Activated naive CD4-positive, alpha-beta T cell treated with anti-CD3 and anti-CD28 coated beads, Interleukin-2, amount 50 U/mL, for 72 hours (primary cell): Measurements from ENCODE around the gene KRTAP10-11. TPM values are rescaled to one million over a fixed set of nuclear protein-coding genes. Genes with fewer than 3 reads are reported as not detected.
A peak's percentile ranks its signal among the peaks of the same experiment; 100 is the strongest.
"Not testable (repeated sequence)": the region's sequence is repeated elsewhere in the genome, so short reads cannot be mapped to it uniquely, and the experiment has no call there.

Source experiments
- ATAC-seq, 2 donors: fragments of 150-1000 bp; cut with Tn5 transposase; 2 replicates each; pipeline ENCODE4 v1.10.0; 2021; ENCODE audit warnings: mild to moderate bottlenecking in 2 of 2, moderate library complexity in 2 of 2
- DNase-seq, 2 donors: peaks; one replicate each; pipeline ENCODE4 v3.0.0; 2021 to 2022; ENCODE audit warnings: low spot score in 2 of 2
- H3K27ac Mint-ChIP-seq, 2 donors: one replicate each; pipeline ENCODE4 v1.8.0; 2022; ENCODE audit warnings: mild to moderate bottlenecking in 2 of 2, mixed read lengths in 2 of 2
- H3K36me3 Mint-ChIP-seq, 2 donors: one replicate each; pipeline ENCODE4 v1.8.0; 2022; ENCODE audit warnings: mixed read lengths in 2 of 2
- H3K9me3 Mint-ChIP-seq, 2 donors: one replicate each; pipeline ENCODE4 v1.8.0; 2022; ENCODE audit warnings: mixed read lengths in 2 of 2
- total RNA-seq, 2 donors: library from RNA; stranded (reverse); gene quantifications; one replicate each; pipeline ENCODE4 v1.2.3, GENCODE V29; 2022

Gene KRTAP10-11
- total RNA-seq, 2 donors from 2014 or later = not detected

- ATAC-seq = no peak
- H3K36me3 Mint-ChIP-seq = peaks cover 14 to 31% of the 10 kb centered on the region in 2 donors
- H3K27ac Mint-ChIP-seq = no peak overlapping the region
- H3K9me3 Mint-ChIP-seq = peaks cover 14 to 15% of the 10 kb centered on the region in 2 donors
- DNase-seq = no peak
Observed at GRCh38 chr21:44648557-44649311, 2.5 kb downstream of the KRTAP10-11 start.

- Mint-ChIP-seq H3K27ac (no peak overlapping the region), H3K36me3 (peaks cover 6 to 29% of the 10 kb centered on the region in 2 donors), H3K9me3 (peaks cover 6 to 12% of the 10 kb centered on the region in 2 donors)
- ATAC-seq (no peak), DNase-seq (no peak)
Observed at GRCh38 chr21:44649521-44650100, 3.4 kb downstream of the KRTAP10-11 start.

- peaks cover 0 to 23% of the 10 kb centered on the region in 2 donors for H3K36me3 Mint-ChIP-seq
- ATAC-seq (no peak), DNase-seq (no peak)
- no peak overlapping the region for H3K27ac Mint-ChIP-seq
- peaks cover 0 to 6% of the 10 kb centered on the region in 2 donors for H3K9me3 Mint-ChIP-seq
Observed at GRCh38 chr21:44650265-44650972, 4.2 kb downstream of the KRTAP10-11 start.

- no peak for DNase-seq
- no peak overlapping the region for H3K27ac Mint-ChIP-seq
- peaks cover 4 to 26% of the 10 kb centered on the region in 2 donors for H3K36me3 Mint-ChIP-seq
- H3K9me3 Mint-ChIP-seq = peaks cover 4 to 8% of the 10 kb centered on the region in 2 donors
- ATAC-seq = no peak
Observed at GRCh38 chr21:44650973-44651675, 4.9 kb downstream of the KRTAP10-11 start.

GRCh38 chr21:44653123-44653522, 6.9 kb downstream of the KRTAP10-11 start:
- DNase-seq (no peak), ATAC-seq (no peak)
- peaks cover 19 to 25% of the 10 kb centered on the region in 2 donors for H3K9me3 Mint-ChIP-seq
- H3K36me3 Mint-ChIP-seq = peaks cover 24 to 38% of the 10 kb centered on the region in 2 donors
- no peak overlapping the region for H3K27ac Mint-ChIP-seq

GRCh38 chr21:44653656-44654575, 7.7 kb downstream of the KRTAP10-11 start:
- peak in 1 of 2 donors; percentile 13 for ATAC-seq
- H3K27ac Mint-ChIP-seq = no peak overlapping the region
- H3K9me3 Mint-ChIP-seq = peaks cover 19 to 31% of the 10 kb centered on the region in 2 donors
- peaks cover 25 to 44% of the 10 kb centered on the region in 2 donors for H3K36me3 Mint-ChIP-seq
- no peak for DNase-seq

- H3K36me3 Mint-ChIP-seq = peaks cover 25 to 46% of the 10 kb centered on the region in 2 donors
- no peak for ATAC-seq
- H3K9me3 Mint-ChIP-seq = peaks cover 19 to 35% of the 10 kb centered on the region in 2 donors
- H3K27ac Mint-ChIP-seq = no peak within 1 kb of the TSS
- no peak for DNase-seq
Observed at GRCh38 chr21:44654576-44655175, 8.5 kb downstream of the KRTAP10-11 start, which contains the start of gene KRTAP12-4. Gene KRTAP12-4, minus strand, starts transcription at chr21:44654659. Its CDS starts 45 bp downstream, at chr21:44654614.

- DNase-seq (no peak), ATAC-seq (no peak)
- H3K36me3 Mint-ChIP-seq = peaks cover 31 to 56% of the 10 kb centered on the region in 2 donors
- H3K9me3 Mint-ChIP-seq = peaks cover 19 to 46% of the 10 kb centered on the region in 2 donors
- H3K27ac Mint-ChIP-seq = peak overlapping the region; percentile 69 to 74
Observed at GRCh38 chr21:44656868-44657267, 10.7 kb downstream of the KRTAP10-11 start.

GRCh38 chr21:44657635-44658540, 11.7 kb downstream of the KRTAP10-11 start, which contains the start of gene KRTAP12-3:
Gene KRTAP12-3, plus strand, starts transcription at chr21:44657932. Its CDS starts 48 bp downstream, at chr21:44657980.
- Mint-ChIP-seq H3K27ac (peak within 1 kb of the TSS; percentile 69 to 74), H3K9me3 (peaks cover 19 to 51% of the 10 kb centered on the region in 2 donors), H3K36me3 (peaks cover 31 to 56% of the 10 kb centered on the region in 2 donors)
- ATAC-seq (peak; percentile 69 to 71), DNase-seq (no peak)

- ATAC-seq (no peak), DNase-seq (no peak)
- H3K36me3 Mint-ChIP-seq = peaks cover 31 to 55% of the 10 kb centered on the region in 2 donors
- peak overlapping the region in 1 of 2 donors; percentile 74 for H3K27ac Mint-ChIP-seq
- peaks cover 19 to 51% of the 10 kb centered on the region in 2 donors for H3K9me3 Mint-ChIP-seq
Observed at GRCh38 chr21:44658541-44658910, 12.3 kb downstream of the KRTAP10-11 start.

- DNase-seq = no peak
- Mint-ChIP-seq H3K36me3 (peaks cover 31 to 49% of the 10 kb centered on the region in 2 donors), H3K27ac (no peak overlapping the region), H3K9me3 (peaks cover 19 to 46% of the 10 kb centered on the region in 2 donors)
- peak in 1 of 2 donors; percentile 15 for ATAC-seq
Observed at GRCh38 chr21:44658913-44659595, 12.8 kb downstream of the KRTAP10-11 start.

- peaks cover 11 to 39% of the 10 kb centered on the region in 2 donors for H3K9me3 Mint-ChIP-seq
- not testable (repeated sequence) for DNase-seq, ATAC-seq, H3K27ac Mint-ChIP-seq
- H3K36me3 Mint-ChIP-seq = peaks cover 23 to 32% of the 10 kb centered on the region in 2 donors
Observed at GRCh38 chr21:44661567-44661966, 15.4 kb downstream of the KRTAP10-11 start.

- peaks cover 10 to 20% of the 10 kb centered on the region in 2 donors for H3K36me3 Mint-ChIP-seq
- peaks cover 6 to 22% of the 10 kb centered on the region in 2 donors for H3K9me3 Mint-ChIP-seq
- DNase-seq = no peak
- no peak overlapping the region for H3K27ac Mint-ChIP-seq
- no peak for ATAC-seq
Observed at GRCh38 chr21:44664691-44665090, 18.5 kb downstream of the KRTAP10-11 start.
